HG02938 (cell line): ENCODE data around the gene BBS10.
"Not testable (repeated sequence)": the region's sequence is repeated elsewhere in the genome, so short reads cannot be mapped to it uniquely, and the experiment has no call there.

Source experiments
- ATAC-seq: cut with Tn5 transposase; IDR thresholded peaks from one replicate; pipeline ENCODE4 v1.9.1; 2021; ENCODE audit warnings: mild to moderate bottlenecking, moderate library complexity; ENCODE audit not compliant: unreplicated experiment

The BBS10 gene

DNA sequence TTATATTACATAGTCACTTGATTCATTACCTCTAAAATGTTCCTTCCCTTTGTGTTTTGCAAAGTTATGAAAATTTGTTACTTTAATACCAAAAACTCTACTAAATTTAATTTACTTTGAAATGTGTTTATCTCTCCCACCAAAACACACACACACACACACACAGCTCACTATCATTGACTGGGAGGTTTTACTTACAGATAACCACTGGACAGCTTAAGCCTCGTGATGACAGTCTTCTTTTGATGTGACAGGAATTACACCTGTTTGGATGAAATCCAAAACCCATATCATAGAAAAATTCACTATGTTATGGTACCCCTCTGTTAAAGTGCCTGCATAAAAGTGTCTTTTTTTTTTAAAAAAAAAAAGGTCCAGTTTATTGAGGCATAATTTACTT, 15.6 kb downstream of the BBS10 start:
- no peak for ATAC-seq

DNA sequence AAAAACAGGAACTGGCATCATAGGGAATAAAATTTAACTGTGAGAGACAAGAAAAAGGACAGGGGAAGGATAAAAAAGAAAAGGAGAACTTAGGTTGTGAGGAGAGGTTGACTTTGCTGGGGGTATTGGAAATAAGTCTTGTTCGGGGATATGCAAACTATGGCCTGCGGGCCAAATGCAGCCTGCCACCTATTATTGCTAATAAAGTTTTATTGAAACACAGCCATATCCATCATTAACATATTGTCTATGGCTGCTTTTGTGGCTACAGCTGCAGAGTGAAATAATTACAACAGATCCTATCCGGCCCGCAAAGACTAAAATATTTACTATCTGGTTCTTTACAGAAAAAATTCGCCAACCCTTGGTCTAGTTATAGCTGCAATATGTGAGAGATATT, 18.6 kb downstream of the BBS10 start:
- no peak for ATAC-seq

GRCh38 chr12:76329159-76329558, 19.1 kb downstream of the BBS10 start:
- no peak for ATAC-seq

DNA sequence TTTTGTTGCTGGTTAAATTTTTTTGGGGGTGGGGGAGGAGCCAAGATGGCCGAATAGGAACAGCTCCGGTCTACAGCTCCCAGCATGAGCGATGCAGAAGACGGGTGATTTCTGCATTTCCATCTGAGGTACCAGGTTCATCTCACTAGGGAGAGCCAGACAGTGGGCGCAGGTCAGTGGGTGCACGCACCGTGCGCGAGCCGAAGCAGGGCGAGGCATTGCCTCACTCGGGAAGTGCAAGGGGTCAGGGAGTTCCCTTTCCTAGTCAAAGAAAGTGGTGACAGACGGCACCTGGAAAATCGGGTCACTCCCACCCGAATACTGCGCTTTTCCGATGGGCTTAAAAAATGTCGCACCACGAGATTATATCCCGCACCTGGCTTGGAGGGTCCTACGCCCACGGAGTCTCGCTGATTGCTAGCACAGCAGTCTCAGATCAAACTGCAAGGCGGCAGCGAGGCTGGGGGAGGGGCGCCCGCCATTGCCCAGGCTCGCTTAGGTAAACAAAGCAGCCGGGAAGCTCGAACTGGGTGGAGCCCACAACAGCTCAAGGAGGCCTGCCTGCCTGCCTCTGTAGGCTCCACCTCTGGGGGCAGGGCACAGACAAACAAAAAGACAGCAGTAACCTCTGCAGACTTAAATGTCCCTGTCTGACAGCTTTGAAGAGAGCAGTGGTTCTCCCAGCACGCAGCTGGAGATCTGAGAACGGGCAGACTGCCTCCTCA, 28.5 kb downstream of the BBS10 start:
- ATAC-seq, result not testable (repeated sequence)

DNA sequence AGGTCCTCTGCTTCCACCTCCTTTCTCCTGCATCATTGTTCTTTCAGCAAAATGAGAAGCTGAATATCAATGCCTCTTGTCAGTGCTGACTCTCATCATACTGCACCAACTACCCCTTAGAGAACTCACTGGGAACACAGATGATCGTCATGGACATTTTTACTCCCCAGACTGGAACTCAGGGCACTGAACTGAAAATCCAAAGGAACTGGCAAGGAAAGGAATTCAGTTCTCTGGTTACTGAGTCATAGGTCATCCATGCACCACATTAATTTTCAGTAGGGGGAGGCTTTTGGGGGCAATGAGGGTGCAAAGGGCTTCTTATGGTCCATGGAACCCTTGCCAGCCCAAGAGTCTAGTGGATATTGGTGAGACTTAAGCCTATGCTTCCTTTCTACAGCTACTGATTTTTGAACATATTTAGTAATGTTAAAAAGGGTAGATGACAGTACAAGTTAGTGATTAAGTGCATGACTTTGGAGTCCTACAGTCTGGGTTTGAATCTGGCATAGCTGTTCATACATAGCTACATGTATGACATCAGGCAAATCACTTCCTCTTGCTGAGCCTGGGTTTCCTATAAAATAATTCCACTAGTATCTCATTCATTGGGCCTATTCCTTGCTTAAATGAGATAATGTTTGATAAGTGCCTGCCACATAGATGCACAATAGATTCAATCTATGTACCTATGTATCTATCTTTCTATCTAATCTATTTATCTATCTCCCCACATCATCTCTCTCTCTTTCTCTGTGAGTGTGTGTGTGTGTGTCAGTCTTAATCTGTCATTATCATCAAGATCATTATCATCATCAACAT, 29.2 kb downstream of the BBS10 start:
- ATAC-seq, result no peak

GRCh38 chr12:76317976-76318375, 30.2 kb downstream of the BBS10 start:
- ATAC-seq, result no peak

DNA sequence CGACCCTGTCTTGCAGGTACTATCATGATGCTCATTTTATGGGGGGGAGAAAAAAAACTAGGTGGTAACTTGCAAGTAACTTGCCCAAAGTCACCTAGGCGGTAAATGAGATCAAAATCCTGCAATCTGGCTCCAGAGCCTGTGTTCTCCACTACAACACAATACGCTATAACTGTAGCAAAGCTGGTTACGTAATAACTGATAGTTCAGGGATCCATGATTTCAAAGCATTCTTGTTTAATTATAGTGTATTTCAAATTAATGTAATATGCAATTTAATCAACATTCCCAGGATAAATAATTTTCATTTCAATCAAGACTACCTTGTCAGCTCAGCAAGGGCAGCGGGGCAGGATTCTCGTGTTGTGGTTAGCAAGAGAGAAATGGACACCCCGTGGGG, 31.7 kb downstream of the BBS10 start:
- ATAC-seq, result no peak

GRCh38 chr12:76313299-76313698, 34.9 kb downstream of the BBS10 start:
- ATAC-seq, result no peak

DNA sequence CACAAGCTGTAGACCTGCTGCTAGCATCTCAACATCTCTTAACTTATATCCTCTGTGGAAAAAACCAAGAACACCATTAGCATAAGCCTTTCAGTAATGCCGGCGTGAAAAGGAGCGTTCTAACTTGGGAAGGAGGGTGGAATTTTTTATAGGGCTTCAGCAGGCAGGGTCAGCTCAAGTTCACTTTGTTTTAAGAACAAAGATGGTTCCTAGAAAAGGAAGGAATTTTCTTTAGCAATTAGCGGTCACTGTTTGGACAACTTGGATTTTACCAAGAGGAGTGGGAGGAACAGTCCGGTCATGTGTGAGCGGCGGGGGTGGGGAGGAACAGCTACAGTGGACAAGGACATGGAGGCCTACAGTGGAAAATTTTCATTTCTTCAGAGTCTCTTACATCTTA, 35.9 kb downstream of the BBS10 start:
- ATAC-seq, result no peak

- no peak for ATAC-seq
Observed at GRCh38 chr12:76311796-76312195, 36.4 kb downstream of the BBS10 start.

DNA sequence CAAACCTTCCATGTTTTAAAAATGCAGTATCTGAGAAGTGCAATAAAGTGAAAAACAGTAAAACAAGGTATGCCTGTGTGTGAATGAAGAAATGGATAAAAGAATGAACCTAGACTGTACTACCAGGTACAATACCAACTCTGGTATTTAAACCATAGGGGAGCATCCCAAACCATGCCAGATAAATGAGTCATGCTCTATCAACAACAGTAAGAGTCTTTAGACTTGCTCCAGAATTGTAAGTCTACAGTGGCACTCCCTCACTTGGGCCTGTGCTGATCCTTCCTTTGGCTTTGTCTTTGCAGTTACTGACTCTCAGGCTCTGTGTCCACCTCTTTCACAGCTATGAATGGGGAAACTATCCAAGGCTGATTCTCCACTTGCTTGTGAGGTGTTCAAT, 38.1 kb downstream of the BBS10 start:
- ATAC-seq, result no peak

DNA sequence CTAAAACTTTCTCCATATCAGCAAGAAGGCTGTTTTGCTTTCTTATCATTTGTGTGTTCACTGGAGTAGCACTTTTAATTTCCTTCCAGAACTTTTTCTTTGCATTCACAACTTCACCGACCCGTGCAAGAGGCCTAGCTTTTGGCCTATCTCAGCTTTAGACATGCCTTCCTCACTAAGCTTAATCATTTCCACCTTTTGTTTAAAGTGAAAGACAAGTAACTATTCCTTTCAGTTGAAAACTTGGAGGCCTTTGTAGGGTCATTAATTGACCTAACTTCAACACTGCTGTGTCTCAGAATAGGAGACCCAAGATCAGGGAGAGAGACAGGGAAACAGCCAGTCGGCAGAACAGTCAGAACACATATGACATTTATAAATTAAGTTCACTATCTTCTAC, 39.3 kb downstream of the BBS10 start:
- ATAC-seq, result no peak

GRCh38 chr12:76307083-76307482, 41.1 kb downstream of the BBS10 start:
- ATAC-seq, result no peak

DNA sequence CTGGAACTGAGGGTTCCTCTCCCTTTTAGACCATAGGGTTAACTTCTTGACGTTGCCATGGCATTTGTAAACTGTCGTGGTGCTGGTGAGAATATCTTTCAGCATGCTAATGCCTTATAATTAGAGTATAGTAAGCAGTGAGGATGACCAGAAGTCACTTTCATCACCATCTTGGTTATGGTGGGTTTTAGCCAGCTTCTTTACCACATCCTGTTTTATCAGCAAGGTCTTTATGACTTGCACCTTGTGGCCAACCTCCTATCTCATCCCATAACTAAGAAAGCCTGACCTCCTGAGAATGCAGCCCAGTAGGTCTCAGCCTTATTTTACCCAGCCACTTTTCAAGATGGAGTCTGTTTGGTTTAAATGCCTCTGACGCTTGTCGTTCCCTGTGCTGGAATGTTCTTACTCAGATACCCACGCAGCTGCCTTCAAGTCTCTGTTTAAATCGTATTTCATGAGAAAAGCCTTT, 44.2 kb downstream of the BBS10 start:
- ATAC-seq, result no peak

- no peak for ATAC-seq
Observed at GRCh38 chr12:76303365-76303764, 44.9 kb downstream of the BBS10 start.

DNA sequence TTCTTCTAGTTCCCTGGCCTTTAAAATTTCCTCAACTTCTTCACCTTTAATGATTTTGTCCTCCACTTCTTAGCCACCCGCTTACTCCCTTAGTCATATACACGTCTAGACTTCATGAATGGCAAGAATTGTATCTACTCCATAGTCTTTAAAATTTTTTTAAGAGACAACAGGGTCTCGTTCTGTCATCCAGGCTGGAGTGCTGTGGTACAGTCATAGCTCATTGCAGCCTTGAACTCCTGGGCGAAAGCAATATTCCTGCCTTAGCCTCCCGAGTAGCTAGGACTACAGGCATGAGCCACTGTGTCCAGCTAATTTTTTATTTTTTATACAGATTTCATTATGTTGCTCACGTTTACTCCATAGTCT, 47.9 kb downstream of the BBS10 start:
- no peak for ATAC-seq

DNA sequence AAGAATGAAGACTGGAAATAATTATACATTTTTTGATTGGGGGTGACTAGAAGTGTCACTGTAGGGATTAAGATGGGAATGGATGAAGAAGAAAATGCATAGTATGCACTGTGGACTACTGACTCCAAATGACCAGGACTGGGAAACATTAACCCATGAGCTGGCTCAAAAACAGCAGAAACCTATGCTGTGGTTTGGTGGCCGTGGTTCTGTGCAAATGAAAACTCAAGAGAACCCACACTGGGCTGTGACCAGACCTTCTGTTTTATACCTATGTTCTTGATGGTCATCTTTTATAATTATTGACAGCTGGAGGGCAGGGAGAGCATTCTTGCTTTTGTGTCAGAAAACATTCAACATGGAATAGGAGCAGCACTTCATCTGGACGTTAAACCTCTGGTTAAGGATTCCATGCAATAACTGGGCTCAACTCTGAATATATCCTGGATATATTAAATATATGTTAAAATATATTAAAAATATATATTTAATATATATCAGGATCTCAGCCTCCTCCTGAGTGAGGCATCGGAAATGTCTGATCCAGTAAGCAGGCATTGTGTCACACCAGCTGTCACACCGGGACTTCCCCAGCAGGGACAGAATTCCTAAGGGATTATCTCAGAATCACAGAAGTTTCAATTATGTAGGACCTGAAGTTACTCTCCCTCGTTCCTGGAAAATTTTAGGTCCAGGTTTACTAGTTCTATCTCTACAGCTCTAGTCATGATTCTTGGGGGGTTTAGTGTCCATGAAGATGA, 48.5 kb downstream of the BBS10 start:
- no peak for ATAC-seq
